WTC11 (cell line): ENCODE measurements around the gene SPSB2. TPM values are rescaled to one million over a fixed set of nuclear protein-coding genes. Genes with fewer than 3 reads are reported as not detected.

ENCODE experiments used
- ATAC-seq: fragments of 200-7000 bp; cut with Tn5 transposase; 2 replicates; pipeline ENCODE4 v1.10.0; 2021; ENCODE audit warnings: mild to moderate bottlenecking, moderate library complexity
- CTCF ChIA-PET: fragments of 300-600 bp; sonication (Branson Sonifier 250); formaldehyde crosslinking; loops from one replicate; lab custom pipeline; 2021; ENCODE audit warnings: antibody characterized with exemption; lab: Charles Lee
- POLR2A ChIA-PET: fragments of 350-600 bp; sonication (Branson Sonifier 250); formaldehyde crosslinking; loops from one replicate; lab custom pipeline; 2021; ENCODE audit warnings: antibody characterized with exemption; lab: Charles Lee
- DNase-seq: peaks from one replicate; pipeline ENCODE4 v3.0.0; 2021; ENCODE audit warnings: low spot score
- H3K27ac Mint-ChIP-seq: 2 replicates; pipeline ENCODE4 v1.8.0; 2021; ENCODE audit warnings: mixed read lengths
- H3K27me3 Mint-ChIP-seq: 2 replicates; pipeline ENCODE4 v1.8.0; 2021; ENCODE audit warnings: low read depth, mild to moderate bottlenecking, moderate library complexity, mixed read lengths
- H3K36me3 Mint-ChIP-seq: 2 replicates; pipeline ENCODE4 v1.8.0; 2021; ENCODE audit warnings: mixed read lengths
- H3K4me1 Mint-ChIP-seq: 2 replicates; pipeline ENCODE4 v1.8.0; 2022; ENCODE audit warnings: mixed read lengths
- H3K4me3 Mint-ChIP-seq: 2 replicates; pipeline ENCODE4 v1.8.0; 2021; ENCODE audit warnings: mild to moderate bottlenecking, moderate library complexity, mixed read lengths
- H3K9me3 Mint-ChIP-seq: 2 replicates; pipeline ENCODE4 v1.8.0; 2021; ENCODE audit warnings: mixed read lengths
- ATF1 ChIP-seq: sonication (generic); formaldehyde crosslinking; IDR thresholded peaks from 2 replicates; pipeline ENCODE4 v1.8.1; 2023; ENCODE audit warnings: mild to moderate bottlenecking, moderate library complexity, missing genetic modification reagents
- CDX4 ChIP-seq: fragments of 250-450 bp; sonication (Bioruptor Pico); IDR thresholded peaks from 2 replicates; pipeline ENCODE4 v1.9.0; 2021; ENCODE audit warnings: moderate library complexity, mild to moderate bottlenecking, inconsistent platforms, borderline replicate concordance
- CREB1 ChIP-seq: sonication (generic); formaldehyde crosslinking; IDR thresholded peaks from 2 replicates; pipeline ENCODE4 v1.8.0; 2023; ENCODE audit warnings: mild to moderate bottlenecking, missing genetic modification reagents
- EMX1 ChIP-seq: fragments of 250-450 bp; sonication (Bioruptor Pico); IDR thresholded peaks from 2 replicates; pipeline ENCODE4 v1.8.0; 2021; ENCODE audit warnings: mild to moderate bottlenecking
- GRHL2 ChIP-seq: fragments of 250-450 bp; sonication (Bioruptor Pico); IDR thresholded peaks from 2 replicates; pipeline ENCODE4 v1.8.0; 2022; ENCODE audit warnings: mild to moderate bottlenecking, moderate library complexity; ENCODE audit not compliant: insufficient replicate concordance, severe bottlenecking
- IRF1 ChIP-seq: sonication (generic); formaldehyde crosslinking; IDR thresholded peaks from 2 replicates; pipeline ENCODE4 v1.8.0; 2023; ENCODE audit warnings: missing genetic modification reagents
- KAT7 ChIP-seq: sonication (generic); formaldehyde crosslinking; IDR thresholded peaks from 2 replicates; pipeline ENCODE4 v1.8.1; 2023; ENCODE audit warnings: missing genetic modification reagents, mild to moderate bottlenecking, borderline replicate concordance
- NFATC4 ChIP-seq: fragments of 250-450 bp; sonication (Bioruptor Pico); IDR thresholded peaks from 2 replicates; pipeline ENCODE4 v1.9.0; 2021; ENCODE audit warnings: mild to moderate bottlenecking
- NFYB ChIP-seq: sonication (generic); formaldehyde crosslinking; conservative IDR thresholded peaks from 2 replicates; pipeline ENCODE4 v1.8.0; 2022; ENCODE audit warnings: low read depth, missing genetic modification reagents
- RELA ChIP-seq: sonication (generic); formaldehyde crosslinking; IDR thresholded peaks from 2 replicates; pipeline ENCODE4 v1.8.1; 2022; ENCODE audit warnings: missing genetic modification reagents, mild to moderate bottlenecking, borderline replicate concordance
- SOX15 ChIP-seq: fragments of 250-450 bp; sonication (Bioruptor Pico); IDR thresholded peaks from 2 replicates; pipeline ENCODE4 v1.9.0; 2021; ENCODE audit warnings: mild to moderate bottlenecking
- USF1 ChIP-seq: sonication (generic); formaldehyde crosslinking; IDR thresholded peaks from 2 replicates; pipeline ENCODE4 v1.8.0; 2022; ENCODE audit warnings: mild to moderate bottlenecking, missing genetic modification reagents
- ZBTB21 ChIP-seq: sonication (generic); formaldehyde crosslinking; IDR thresholded peaks from 2 replicates; pipeline ENCODE4 v1.8.1; 2023; ENCODE audit warnings: mild to moderate bottlenecking, missing genetic modification reagents, borderline replicate concordance
- ZNF219 ChIP-seq: sonication (generic); formaldehyde crosslinking; IDR thresholded peaks from 2 replicates; pipeline ENCODE4 v1.8.0; 2023; ENCODE audit warnings: missing genetic modification reagents, mild to moderate bottlenecking, borderline replicate concordance
- ZNF281 ChIP-seq: sonication (generic); formaldehyde crosslinking; IDR thresholded peaks from 2 replicates; pipeline ENCODE4 v1.8.0; 2023; ENCODE audit warnings: mild to moderate bottlenecking, missing genetic modification reagents
- ZNF423 ChIP-seq: fragments of 250-450 bp; sonication (Bioruptor Pico); IDR thresholded peaks from 2 replicates; pipeline ENCODE4 v2.1.2; 2022; ENCODE audit warnings: mild to moderate bottlenecking, moderate library complexity
- ZNF425 ChIP-seq: fragments of 250-450 bp; sonication (Bioruptor Pico); conservative IDR thresholded peaks from 2 replicates; pipeline ENCODE4 v1.9.0; 2021; ENCODE audit warnings: mild to moderate bottlenecking
- ZNF512 ChIP-seq: sonication (generic); formaldehyde crosslinking; IDR thresholded peaks from 2 replicates; pipeline ENCODE4 v1.8.1; 2022; ENCODE audit warnings: missing genetic modification reagents, borderline replicate concordance
- ZNF532 ChIP-seq: fragments of 250-450 bp; sonication (Bioruptor Pico); IDR thresholded peaks from 2 replicates; pipeline ENCODE4 v1.9.0; 2021; ENCODE audit warnings: mild to moderate bottlenecking, borderline replicate concordance
- ZNF671 ChIP-seq: fragments of 250-450 bp; sonication (Bioruptor Pico); IDR thresholded peaks from 2 replicates; pipeline ENCODE4 v1.8.0; 2021; ENCODE audit warnings: mild to moderate bottlenecking
- total RNA-seq: library from RNA; stranded (reverse); gene quantifications from 3 replicates; pipeline ENCODE4 v1.2.3, GENCODE V29; 2021

Gene SPSB2
- total RNA-seq, 1 experiment from 2014 or later: 25.5 TPM

- H3K4me3 Mint-ChIP-seq: no peak overlapping the region
- ChIA-PET POLR2A (no interaction called here), CTCF (interaction anchor here (0.7 to 0.8 kb wide), 3 partner anchors 8 to 26 kb away, joined by 3 to 4 read pairs (median 3); no protein-coding TSS in a partner anchor)
- peaks cover 77% of the 10 kb centered on the region for H3K36me3 Mint-ChIP-seq
- no peaks in the 10 kb centered on the region for H3K9me3 Mint-ChIP-seq
- peaks cover 14% of the 10 kb centered on the region for H3K4me1 Mint-ChIP-seq
- DNase-seq: no peak
- no peak for TF ChIP-seq EMX1 (CRISPR knock-in tag)
- no peak for TF ChIP-seq ZNF671 (CRISPR knock-in tag)
- TF ChIP-seq GRHL2 (CRISPR knock-in tag): no peak
- TF ChIP-seq ZBTB21 (CRISPR knock-in tag): no peak
- TF ChIP-seq IRF1 (CRISPR knock-in tag): no peak
- no peak for TF ChIP-seq ZNF425 (CRISPR knock-in tag)
- TF ChIP-seq ZNF423: no peak
- no peak for TF ChIP-seq SOX15 (CRISPR knock-in tag)
- no peak for ATAC-seq
- H3K27me3 Mint-ChIP-seq: no peaks in the 10 kb centered on the region
- no peak overlapping the region for H3K27ac Mint-ChIP-seq
Measured at GRCh38 chr12:6861391-6861790, 11.7 kb downstream of the SPSB2 start.

- ChIA-PET CTCF (interaction anchor here (0.7 kb wide), 1 partner anchor 8 kb away, joined by 4 read pairs; no protein-coding TSS in a partner anchor), POLR2A (no interaction called here)
- H3K27me3 Mint-ChIP-seq: no peaks in the 10 kb centered on the region
- TF ChIP-seq NFATC4 (CRISPR knock-in tag): no peak
- TF ChIP-seq RELA (CRISPR knock-in tag): no peak
- no peak for TF ChIP-seq ZNF512 (CRISPR knock-in tag)
- TF ChIP-seq NFYB (CRISPR knock-in tag): no peak
- TF ChIP-seq ATF1: no peak
- TF ChIP-seq CDX4 (CRISPR knock-in tag): no peak
- no peak for TF ChIP-seq ZNF219
- H3K36me3 Mint-ChIP-seq: peaks cover 78% of the 10 kb centered on the region
- H3K27ac Mint-ChIP-seq: no peak overlapping the region
- H3K4me1 Mint-ChIP-seq: peaks cover 9% of the 10 kb centered on the region
- no peak overlapping the region for H3K4me3 Mint-ChIP-seq
- DNase-seq: no peak
- no peaks in the 10 kb centered on the region for H3K9me3 Mint-ChIP-seq
- ATAC-seq: no peak
Measured at GRCh38 chr12:6860942-6861341, 12.2 kb downstream of the SPSB2 start.

- no peaks in the 10 kb centered on the region for H3K9me3 Mint-ChIP-seq
- POLR2A ChIA-PET: no interaction called here
- H3K4me1 Mint-ChIP-seq: peaks cover 2% of the 10 kb centered on the region; the same call in 1 of the 2 replicates
- H3K27me3 Mint-ChIP-seq: no peaks in the 10 kb centered on the region
- CTCF ChIA-PET: interaction anchor here (2.0 kb wide), 1 partner anchor 9 kb away, joined by 5 read pairs; no protein-coding TSS in a partner anchor
- H3K27ac Mint-ChIP-seq: no peak overlapping the region
- ATAC-seq (no peak), DNase-seq (no peak)
- H3K36me3 Mint-ChIP-seq: peaks cover 76% of the 10 kb centered on the region
- H3K4me3 Mint-ChIP-seq: no peak overlapping the region
- TF ChIP-seq CREB1 (CRISPR knock-in tag) (no peak), USF1 (no peak), ZNF532 (CRISPR knock-in tag) (no peak), KAT7 (CRISPR knock-in tag) (no peak), ZNF281 (no peak)
Measured at GRCh38 chr12:6860116-6860515, 13.0 kb downstream of the SPSB2 start.
